ENCODE data around the gene KCNK4. TPM values are rescaled to one million over a fixed set of nuclear protein-coding genes. Genes with fewer than 3 reads are reported as not detected.
"Not testable (repeated sequence)": the region's sequence is repeated elsewhere in the genome, so short reads cannot be mapped to it uniquely, and the experiment has no call there.

Gene KCNK4
- total RNA-seq, 1 donor from 2014 or later = 0.44 TPM

- H3K4me1 Mint-ChIP-seq = peaks cover 23% of the 10 kb centered on the region
- TF ChIP-seq CTCF (IDR thresholded peaks at IDR 0.05) = no peak
- no peaks in the 10 kb centered on the region for H3K9me3 Mint-ChIP-seq
- CTCF ChIA-PET = interaction anchor here (1.0 kb wide), 1 partner anchor 34 kb away, joined by 3 read pairs; no protein-coding TSS in a partner anchor
- POLR2A ChIA-PET = interaction anchor here (1.3 to 4.9 kb wide), 2 partner anchors 11 to 15 kb away, joined by 3 to 77 read pairs; no protein-coding TSS in a partner anchor
- peak overlapping the region; percentile 30 for H3K27ac Mint-ChIP-seq
- H3K4me3 Mint-ChIP-seq = no peak overlapping the region
- ATAC-seq (ENCODE audit: low read depth) (no peak), DNase-seq (no peak)
- intact Hi-C loops (cut with micrococcal nuclease) = no loop called here
- H3K36me3 Mint-ChIP-seq (ENCODE audit: low read depth) = peaks cover 35% of the 10 kb centered on the region
- no peaks in the 10 kb centered on the region for H3K27me3 Mint-ChIP-seq
Measured at GRCh38 chr11:64320556-64320955, 29.5 kb downstream of the KCNK4 start.

- Mint-ChIP-seq H3K27me3 (no peaks in the 10 kb centered on the region), H3K4me1 (peaks cover 23% of the 10 kb centered on the region), H3K9me3 (no peaks in the 10 kb centered on the region), H3K36me3 (ENCODE audit: low read depth) (peaks cover 35% of the 10 kb centered on the region), H3K4me3 (no peak overlapping the region), H3K27ac (peak overlapping the region; percentile 19)
- TF ChIP-seq CTCF (IDR thresholded peaks at IDR 0.05) = no peak
- intact Hi-C loops (cut with micrococcal nuclease) = no loop called here
- ChIA-PET POLR2A (no interaction called here), CTCF (no interaction called here)
- no peak for ATAC-seq (ENCODE audit: low read depth)
- no peak for DNase-seq
Measured at GRCh38 chr11:64321026-64321425, 29.9 kb downstream of the KCNK4 start.

GRCh38 chr11:64321533-64321932, 30.4 kb downstream of the KCNK4 start:
- no peak overlapping the region for H3K27ac Mint-ChIP-seq
- H3K4me3 Mint-ChIP-seq = no peak overlapping the region
- ChIA-PET POLR2A (no interaction called here), CTCF (no interaction called here)
- peaks cover 20% of the 10 kb centered on the region for H3K4me1 Mint-ChIP-seq
- H3K27me3 Mint-ChIP-seq = no peaks in the 10 kb centered on the region
- ATAC-seq (ENCODE audit: low read depth) = no peak
- no peaks in the 10 kb centered on the region for H3K9me3 Mint-ChIP-seq
- intact Hi-C loops (cut with micrococcal nuclease) = no loop called here
- DNase-seq = no peak
- H3K36me3 Mint-ChIP-seq (ENCODE audit: low read depth) = peaks cover 32% of the 10 kb centered on the region
- TF ChIP-seq CTCF (IDR thresholded peaks at IDR 0.05) = no peak

GRCh38 chr11:64322925-64323260, 31.8 kb downstream of the KCNK4 start:
- H3K36me3 Mint-ChIP-seq (ENCODE audit: low read depth) = peaks cover 18% of the 10 kb centered on the region
- no peak overlapping the region for H3K4me3 Mint-ChIP-seq
- peaks cover 14% of the 10 kb centered on the region for H3K4me1 Mint-ChIP-seq
- H3K9me3 Mint-ChIP-seq = peaks cover 1% of the 10 kb centered on the region
- ChIA-PET POLR2A (interaction anchor here (1.5 kb wide), 1 partner anchor 13 kb away, joined by 4 read pairs; no protein-coding TSS in a partner anchor), CTCF (no interaction called here)
- ATAC-seq (ENCODE audit: low read depth) (no peak), DNase-seq (no peak)
- TF ChIP-seq CTCF (IDR thresholded peaks at IDR 0.05) = no peak
- intact Hi-C loops (cut with micrococcal nuclease) = no loop called here
- no peak overlapping the region for H3K27ac Mint-ChIP-seq
- H3K27me3 Mint-ChIP-seq = no peaks in the 10 kb centered on the region

GRCh38 chr11:64323373-64323772, 32.3 kb downstream of the KCNK4 start:
- intact Hi-C loops (cut with micrococcal nuclease) = no loop called here
- no peak overlapping the region for H3K4me3 Mint-ChIP-seq

GRCh38 chr11:64323984-64324383, 32.9 kb downstream of the KCNK4 start:
- H3K4me3 Mint-ChIP-seq; H3K9me3 Mint-ChIP-seq; H3K4me1 Mint-ChIP-seq; intact Hi-C loops (cut with micrococcal nuclease); ATAC-seq (ENCODE audit: low read depth); CTCF ChIA-PET; H3K27me3 Mint-ChIP-seq; DNase-seq; H3K27ac Mint-ChIP-seq: not testable (repeated sequence)
- peaks cover 16% of the 10 kb centered on the region for H3K36me3 Mint-ChIP-seq (ENCODE audit: low read depth)
- POLR2A ChIA-PET = interaction anchor here (1.5 to 2.2 kb wide), 2 partner anchors 12 kb away, joined by 4 to 8 read pairs; no protein-coding TSS in a partner anchor

More at GRCh38 chr11:64323373-64323772, 32.3 kb downstream of the KCNK4 start:
- Mint-ChIP-seq H3K27ac (no peak overlapping the region), H3K4me1 (peaks cover 10% of the 10 kb centered on the region), H3K9me3 (peaks cover 1% of the 10 kb centered on the region), H3K36me3 (ENCODE audit: low read depth) (peaks cover 16% of the 10 kb centered on the region), H3K27me3 (no peaks in the 10 kb centered on the region)
- CTCF ChIA-PET = no interaction called here
- TF ChIP-seq CTCF (IDR thresholded peaks at IDR 0.05) = no peak
- POLR2A ChIA-PET = interaction anchor here (1.5 kb wide), 1 partner anchor 12 kb away, joined by 4 read pairs; no protein-coding TSS in a partner anchor
- no peak for ATAC-seq (ENCODE audit: low read depth)
- DNase-seq = no peak
